DMS79 (cell line): Measurements from ENCODE around the gene PEX26.
"Not testable (repeated sequence)": the region's sequence is repeated elsewhere in the genome, so short reads cannot be mapped to it uniquely, and the experiment has no call there.

ENCODE experiments used
- DNase-seq: peaks from one replicate; lab custom pipeline; 2025; lab: John Stamatoyannopoulos, UW

PEX26 gene

DNA sequence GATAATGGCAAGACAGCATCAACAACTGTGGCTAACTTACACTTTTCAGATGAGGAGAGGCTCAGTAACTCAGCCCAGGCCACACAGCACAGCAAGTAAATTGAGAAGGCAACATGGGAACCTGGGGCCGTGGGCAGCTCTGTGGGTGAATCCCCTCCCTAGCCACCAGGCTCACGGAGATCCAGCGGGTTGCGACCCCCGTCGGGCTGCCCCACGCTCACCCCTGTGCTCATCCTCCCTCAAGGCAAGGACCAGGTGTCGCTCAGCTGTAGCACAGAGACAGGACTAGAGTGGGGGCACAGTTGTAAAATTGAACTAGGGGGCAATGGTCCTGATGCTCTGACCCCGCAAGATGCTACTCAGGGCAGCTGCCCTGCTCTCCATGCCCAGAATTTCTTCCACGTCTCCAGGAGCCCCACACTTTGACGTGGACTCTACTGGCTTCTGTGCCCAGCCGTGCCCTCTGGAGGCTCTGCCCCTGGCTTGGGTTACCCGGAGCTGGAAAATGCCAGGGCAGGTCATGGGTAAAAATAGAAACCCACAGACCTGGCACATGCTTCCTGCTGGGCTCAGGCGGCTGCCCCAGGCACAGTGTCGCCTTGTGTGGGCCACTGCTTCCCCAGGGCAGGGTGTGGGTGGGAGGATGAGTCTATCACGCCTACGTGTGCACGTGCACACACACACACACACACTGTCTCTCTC lies 41.8 kb downstream of the PEX26 start:
- no peak for DNase-seq

DNA sequence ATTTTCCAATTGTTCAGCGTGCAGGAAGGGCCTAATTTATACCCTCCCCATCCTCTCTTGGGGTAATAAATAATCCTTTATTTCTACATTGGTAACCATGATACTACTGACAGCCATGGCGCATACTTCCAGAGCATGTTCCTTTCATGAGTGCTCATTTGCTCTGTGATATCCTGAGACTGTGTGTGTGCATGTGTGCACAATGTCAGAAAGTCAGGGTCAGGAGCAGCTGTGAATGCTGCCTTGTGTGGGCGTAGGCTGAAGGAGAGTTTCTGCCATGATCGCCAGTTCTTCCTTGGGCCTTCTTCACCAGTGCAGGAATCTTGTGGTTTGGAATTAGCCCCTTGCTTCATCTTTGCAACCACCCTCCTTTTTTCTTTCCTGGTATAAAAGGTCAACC lies 43.1 kb downstream of the PEX26 start:
- DNase-seq: no peak

DNA sequence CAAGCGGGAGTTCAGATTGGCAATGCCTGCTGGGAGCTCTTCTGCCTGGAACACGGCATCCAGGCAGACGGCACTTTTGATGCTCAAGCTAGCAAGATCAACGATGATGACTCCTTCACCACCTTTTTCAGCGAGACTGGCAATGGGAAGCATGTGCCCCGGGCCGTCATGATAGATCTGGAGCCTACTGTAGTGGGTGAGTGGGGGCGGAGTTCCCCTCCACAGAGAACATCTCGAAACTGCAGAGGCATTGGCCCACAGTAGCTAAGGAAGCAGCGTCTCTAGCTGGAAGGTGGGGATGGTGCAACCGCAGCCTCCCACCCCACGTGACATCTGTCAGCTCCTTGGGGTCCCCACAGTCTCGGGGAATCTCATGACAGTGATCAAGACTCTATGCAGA lies 43.7 kb downstream of the PEX26 start:
- DNase-seq: no peak

DNA sequence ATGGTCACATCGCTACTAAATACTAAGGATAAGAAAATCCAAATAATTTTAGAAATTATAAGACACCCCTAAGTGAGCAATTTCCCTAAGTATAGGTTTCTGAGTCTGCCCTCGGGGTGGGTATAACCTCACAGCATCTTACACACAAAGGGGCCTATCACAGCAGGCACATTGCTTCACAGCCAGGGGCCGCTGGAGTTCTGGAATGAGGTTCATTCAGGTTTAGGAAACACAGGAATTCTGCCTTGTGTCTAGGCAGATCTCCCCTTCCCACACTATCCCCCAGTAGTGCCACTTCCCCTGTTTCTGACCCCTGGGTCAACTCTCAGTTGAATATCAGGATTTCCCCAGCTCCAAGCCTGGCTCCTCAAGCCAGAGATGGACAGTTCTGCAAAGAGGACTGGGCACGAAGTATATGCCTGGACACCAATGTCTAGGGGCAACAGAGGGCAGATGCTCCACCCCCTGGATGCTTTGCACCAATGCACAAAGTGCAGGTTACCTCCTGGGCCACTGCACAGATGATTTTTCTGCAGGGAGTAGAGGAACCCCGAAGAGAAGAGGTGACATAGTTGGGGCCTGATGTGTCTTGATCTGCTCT lies 44.3 kb downstream of the PEX26 start:
- DNase-seq: no peak

DNA sequence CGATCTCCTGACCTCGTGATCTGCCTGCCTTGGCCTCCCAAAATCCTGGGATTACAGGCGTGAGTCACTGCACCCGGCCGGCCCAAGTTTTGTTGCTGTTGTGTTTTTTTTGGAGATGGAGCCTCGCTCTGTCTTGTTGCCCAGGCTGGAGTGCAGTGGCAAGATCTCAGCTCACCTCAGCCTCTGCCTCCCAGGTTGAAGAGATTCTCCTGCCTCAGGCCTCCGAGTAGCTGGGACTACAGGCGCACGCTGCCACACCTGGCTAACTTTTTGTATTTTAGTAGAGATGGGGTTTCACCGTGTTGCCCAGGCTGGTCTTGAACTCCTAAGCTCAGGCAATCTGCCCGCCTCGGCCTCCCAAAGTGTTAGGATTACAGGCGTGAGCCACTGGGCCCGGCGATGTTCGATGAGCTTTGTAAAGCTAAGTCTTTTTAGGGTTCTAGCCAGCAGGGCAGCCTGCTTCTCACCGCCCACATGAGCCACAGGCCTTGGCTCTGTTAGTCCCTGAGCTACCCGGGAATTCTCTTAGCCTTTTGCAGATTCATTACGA lies 45.8 kb downstream of the PEX26 start:
- not testable (repeated sequence) for DNase-seq

DNA sequence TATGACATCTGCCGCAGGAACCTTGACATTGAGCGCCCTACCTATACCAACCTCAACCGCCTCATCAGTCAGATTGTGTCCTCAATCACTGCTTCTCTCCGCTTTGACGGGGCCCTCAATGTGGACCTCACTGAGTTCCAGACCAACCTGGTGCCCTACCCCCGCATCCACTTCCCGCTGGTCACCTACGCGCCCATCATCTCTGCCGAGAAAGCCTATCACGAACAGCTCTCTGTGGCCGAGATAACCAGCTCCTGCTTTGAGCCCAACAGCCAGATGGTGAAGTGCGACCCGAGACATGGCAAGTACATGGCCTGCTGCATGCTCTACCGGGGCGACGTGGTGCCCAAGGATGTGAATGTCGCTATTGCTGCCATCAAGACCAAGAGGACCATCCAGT lies 48.8 kb downstream of the PEX26 start:
- DNase-seq: no peak

DNA sequence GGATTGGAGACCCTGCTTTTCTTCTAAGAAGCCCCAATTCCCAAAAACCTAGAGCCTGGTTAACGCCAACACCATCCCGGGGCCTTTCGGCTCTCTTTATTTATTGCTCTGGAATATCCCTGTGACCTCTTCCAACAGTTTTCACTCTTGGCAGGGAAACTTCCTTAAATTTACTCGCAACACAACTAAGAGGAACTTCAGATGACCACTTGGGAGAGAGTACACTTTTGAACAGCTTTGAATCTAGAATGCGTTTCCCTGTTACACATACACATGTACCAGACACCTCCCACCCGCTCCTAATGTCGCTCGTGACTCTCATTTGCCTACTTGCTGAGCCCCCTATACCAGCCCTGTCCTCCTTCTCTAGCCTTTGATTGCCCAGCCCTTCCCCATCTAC lies 52.2 kb downstream of the PEX26 start:
- DNase-seq: no peak

DNA sequence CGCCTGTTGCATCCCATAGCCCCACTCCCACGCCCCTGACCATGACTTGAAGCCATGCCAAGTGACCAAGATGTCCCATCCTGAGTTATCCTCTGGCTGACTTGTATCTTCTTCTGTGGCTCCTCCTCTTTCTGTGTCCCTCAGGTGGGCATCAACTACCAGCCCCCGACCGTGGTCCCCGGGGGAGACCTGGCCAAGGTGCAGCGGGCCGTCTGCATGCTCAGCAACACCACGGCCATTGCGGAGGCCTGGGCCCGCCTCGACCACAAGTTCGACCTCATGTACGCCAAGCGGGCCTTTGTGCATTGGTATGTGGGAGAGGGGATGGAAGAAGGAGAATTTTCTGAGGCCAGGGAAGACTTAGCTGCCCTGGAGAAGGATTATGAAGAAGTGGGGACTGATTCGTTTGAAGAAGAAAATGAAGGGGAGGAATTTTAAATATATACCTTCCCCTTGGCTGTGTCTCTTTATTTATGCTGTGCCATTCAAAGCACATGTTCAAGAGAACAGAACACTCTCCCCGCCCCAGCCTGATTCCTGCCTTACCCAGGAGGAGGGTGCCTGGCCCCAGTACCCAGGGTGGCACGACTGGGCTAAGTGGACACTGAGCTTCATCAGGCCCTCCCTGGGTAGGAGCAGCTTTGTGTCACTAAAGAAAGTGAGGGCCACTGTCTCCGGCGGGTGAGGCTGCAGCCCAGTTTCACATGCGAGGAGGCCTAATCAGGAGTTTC lies 53.1 kb downstream of the PEX26 start:
- no peak for DNase-seq

DNA sequence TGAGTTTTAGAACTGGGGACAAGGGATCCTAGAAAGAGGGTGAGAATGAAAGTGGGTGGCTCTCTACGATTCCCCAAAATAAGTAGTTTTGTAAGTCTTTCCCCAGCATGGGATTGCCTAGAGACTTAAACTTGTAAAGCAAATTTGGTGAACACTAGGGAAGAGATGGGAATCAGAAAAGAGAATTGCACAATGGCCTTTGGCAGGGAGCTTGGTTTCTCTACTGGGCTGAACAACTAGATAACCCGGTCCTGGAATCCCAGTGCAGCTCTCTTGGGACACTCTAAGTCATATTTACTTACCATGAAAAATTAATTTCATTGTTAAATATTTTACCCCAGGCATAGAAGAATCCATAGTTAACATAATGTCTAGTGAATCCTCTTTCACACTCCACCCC lies 55.7 kb downstream of the PEX26 start:
- no peak for DNase-seq

DNA sequence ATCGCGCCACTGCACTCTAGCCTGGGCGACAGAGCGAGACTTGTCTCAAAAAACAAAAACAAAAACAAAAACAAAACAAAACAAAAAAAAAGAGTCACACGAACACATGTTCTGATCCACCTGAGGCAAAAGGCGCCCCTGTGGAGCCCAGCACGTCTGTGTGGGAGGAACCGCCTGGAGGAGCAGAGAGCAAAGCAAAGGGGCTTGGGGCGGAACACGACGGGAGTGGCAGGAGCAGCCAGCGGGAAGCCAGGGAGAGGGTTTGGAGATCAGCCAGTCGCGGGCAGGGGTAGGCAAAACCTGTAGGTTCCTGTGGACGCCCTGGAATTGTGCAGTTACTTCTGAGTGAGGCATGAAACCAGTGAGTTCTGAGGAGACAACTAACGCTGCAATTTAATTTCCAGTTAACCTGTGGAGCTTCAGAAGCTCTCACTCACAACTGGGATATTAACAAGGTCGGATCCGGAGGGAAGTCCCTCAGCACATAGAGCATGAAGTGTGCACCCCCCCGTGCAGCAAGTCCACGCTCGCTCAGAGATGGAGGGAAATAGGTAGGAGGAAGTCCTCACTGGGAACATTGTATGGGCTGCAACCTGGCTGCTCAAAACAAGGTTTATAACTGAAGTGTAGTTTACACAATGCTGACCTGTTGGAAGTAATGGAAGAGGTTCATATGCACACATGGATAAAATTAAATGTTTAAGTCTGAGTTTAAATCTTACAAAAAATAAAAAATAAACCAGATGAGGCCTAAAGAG lies 59.0 kb downstream of the PEX26 start:
- no peak for DNase-seq

DNA sequence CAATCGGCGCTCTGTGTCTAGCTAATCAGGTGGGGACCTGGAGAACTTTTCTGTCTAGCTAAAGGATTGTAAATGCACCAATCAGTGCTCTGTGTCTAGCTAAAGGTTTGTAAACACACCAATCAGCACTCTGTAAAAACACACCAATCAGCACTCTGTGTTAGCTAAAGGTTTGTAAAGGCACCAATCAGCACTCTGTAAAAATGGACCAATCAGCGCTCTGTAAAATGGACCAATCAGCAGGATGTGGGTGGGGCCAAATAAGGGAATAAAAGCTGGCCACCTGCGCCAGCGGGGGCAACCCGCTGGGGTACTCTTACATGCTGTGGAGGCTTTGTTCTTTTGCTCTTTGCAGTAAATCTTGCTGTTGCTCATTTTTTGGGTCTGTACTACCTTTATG lies 63.2 kb downstream of the PEX26 start:
- DNase-seq: not testable (repeated sequence)

DNA sequence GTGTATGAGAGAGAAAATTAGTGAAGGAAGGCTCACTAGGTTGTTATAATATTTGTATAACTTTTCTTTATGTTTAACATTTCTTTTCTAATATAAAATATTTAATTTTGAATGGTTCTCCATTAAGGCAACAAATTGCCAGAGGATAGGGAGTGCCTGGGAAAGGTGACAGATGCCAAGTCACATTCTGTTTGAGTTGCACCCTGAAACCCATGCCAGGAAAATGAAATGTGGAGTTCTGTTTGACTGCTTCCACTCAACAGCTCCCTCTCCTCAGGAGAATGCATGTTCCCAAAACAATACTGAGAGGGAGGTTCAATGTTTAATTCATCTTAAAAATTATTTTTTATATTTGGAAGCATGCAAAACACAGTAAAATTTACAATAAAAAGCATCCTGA lies 66.3 kb downstream of the PEX26 start:
- no peak for DNase-seq

DNA sequence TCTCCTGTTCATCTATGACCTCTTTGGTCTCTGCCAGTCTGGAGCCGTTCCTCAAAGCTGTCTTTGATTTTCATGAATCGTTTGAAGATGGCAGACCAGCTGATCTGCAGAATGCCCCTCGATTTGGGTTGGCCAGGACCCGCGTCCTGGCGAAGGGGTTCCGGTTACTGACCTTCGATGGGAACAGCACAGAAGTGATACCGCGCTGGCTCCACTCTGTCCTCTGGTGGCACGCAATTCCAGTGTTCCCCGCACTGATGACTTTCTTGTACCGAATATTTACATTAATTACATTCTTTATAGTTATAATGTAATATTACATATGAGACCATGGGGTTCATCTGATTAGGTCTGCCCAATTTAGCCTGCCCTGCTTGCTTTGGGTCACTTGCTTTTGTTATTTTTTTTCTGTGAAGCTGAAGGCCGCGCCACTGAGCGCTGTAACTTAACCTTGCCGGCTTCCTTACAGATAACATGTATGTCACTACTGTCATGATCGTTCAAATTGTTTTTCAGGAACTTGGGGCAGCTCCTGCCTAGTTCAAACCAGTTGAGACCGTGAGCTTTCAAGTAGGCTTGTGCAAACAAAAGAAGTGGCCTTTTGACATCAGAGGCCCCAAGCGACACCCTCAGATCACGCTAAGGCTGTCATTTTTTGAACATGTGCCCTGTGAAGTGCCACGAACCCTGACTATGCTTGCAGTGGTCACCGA lies 68.0 kb downstream of the PEX26 start:
- no peak for DNase-seq

DNA sequence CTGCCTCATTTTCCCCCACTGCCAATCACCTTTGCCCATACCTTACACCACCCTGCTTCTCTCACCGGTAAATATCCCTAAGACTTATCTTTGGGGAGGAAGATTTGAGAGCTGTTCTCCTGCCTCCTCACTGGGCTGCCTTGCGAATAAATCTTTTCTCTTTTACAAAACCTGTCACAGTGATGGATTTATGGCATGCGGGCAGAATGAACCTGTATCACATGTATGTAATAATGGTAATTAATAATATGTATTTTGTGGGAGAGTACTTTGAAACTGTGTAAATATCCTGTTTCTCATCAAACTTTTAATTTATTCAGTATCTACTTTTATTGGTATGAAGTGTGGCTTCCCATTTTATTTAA lies 68.6 kb downstream of the PEX26 start:
- no peak for DNase-seq

DNA sequence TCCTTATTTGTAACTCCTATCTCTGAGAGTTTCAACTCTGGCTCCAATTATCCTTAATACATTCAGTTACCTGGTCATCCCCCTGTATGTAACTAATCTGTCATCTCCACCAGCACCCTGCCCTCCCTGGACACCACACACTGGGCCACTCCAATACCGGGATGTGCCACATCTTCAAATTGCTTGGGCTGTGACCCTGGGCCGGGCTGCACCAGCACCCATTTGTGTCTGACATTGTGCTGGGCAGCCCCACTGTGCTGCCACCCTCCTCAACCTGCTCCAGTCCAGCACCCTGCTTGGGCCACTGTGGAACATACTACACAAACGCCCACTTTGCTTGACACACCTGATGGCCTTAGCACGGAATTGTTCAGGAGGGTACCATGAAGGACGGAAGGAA lies 70.0 kb downstream of the PEX26 start:
- DNase-seq: no peak

DNA sequence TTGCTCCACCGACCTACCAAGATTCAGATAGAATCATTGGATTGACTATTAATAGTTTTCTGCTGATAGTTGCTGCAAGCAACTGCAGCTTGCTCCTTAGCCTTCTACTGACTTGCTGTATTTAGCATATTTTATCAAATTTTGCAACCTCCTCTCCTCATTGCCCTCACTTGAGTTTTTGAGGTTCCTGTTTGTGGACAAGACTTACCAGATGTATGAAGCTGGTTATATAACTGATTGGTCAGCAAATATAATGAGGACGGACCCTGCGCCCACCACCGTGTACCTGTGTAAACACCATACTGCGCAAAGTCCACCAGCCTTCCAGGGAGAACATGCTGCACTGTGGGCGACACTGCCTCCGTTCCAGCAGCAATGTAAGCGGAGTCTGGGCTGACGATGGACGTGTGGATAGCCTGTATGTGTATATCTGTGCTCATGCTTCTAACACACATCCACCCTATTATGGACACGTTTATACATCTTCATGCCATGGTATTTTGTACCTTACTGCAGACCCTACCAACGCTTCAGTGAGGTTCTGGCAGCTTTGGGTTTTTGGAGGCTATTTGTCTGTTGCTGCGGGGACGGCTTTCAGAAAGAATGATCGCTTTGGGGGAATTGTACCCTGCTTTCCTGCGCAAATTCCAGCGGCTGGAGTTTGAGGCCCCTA lies 70.6 kb downstream of the PEX26 start:
- no peak for DNase-seq

DNA sequence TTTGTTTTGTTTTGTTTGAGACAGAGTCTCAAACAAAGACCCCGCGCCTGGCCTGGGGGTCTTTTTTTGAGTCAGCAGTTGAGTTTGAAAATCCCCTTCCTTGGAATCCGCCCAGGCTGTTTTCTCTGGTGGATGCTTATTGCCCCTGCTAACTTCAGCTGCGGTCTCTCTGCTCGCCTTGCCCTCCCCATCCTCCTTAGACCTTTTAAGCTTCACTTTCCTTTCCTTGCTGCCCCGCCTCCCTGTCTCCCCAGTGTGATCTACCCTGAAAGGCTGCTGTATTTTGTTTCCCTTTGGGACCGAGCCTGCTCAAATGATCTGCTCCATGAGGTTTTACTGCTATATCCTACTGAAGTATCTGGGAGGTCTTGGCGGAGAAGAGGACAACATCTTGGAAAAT lies 74.7 kb downstream of the PEX26 start:
- DNase-seq: no peak

DNA sequence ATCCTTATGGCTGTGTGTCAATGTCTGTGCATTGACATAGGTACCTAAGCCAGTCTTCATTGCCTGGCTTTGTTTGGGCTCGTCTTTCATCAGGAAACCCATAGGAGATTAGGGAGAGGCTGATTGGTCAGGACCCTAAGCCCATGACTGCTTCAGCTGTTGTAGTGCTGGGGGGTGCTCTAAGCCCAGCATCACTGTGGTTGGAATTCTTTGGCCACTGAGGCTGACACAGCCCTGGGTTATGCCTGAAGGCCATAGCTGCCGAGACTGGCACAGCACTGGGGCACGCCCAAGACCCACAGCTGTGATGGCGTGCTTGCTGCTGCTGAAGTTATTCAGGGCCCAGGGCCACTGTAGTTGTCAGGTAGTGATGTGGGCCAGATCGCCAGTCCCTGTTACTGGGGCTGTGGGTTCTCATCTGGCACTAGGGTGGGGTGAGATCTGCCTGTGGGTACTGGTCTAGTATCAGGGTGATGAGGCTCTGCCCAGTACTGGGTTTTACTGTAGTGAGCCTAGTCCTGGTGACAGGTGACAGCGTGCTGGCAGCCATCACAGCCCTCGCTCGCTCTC lies 77.1 kb downstream of the PEX26 start:
- no peak for DNase-seq
